ENCODE measurements around the gene TCEANC2.

Gene TCEANC2

GRCh38 chr1:54114955-54115354, 61.5 kb downstream of the TCEANC2 start:
- no peak for DNase-seq (ENCODE audit: low spot score)

- DNase-seq (ENCODE audit: low spot score): no peak
Measured at GRCh38 chr1:54115520-54115919, 62.1 kb downstream of the TCEANC2 start.

- no peak for DNase-seq (ENCODE audit: low spot score)
Measured at GRCh38 chr1:54117815-54118563, 64.6 kb downstream of the TCEANC2 start.

- DNase-seq (ENCODE audit: low spot score): no peak
Measured at GRCh38 chr1:54118704-54119103, 65.3 kb downstream of the TCEANC2 start.

GRCh38 chr1:54120018-54120697, 66.8 kb downstream of the TCEANC2 start:
- no peak for DNase-seq (ENCODE audit: low spot score)

GRCh38 chr1:54120698-54121481, 67.5 kb downstream of the TCEANC2 start:
- no peak for DNase-seq (ENCODE audit: low spot score)

GRCh38 chr1:54121482-54122134, 68.2 kb downstream of the TCEANC2 start:
- DNase-seq (ENCODE audit: low spot score): peak; percentile 56

- no peak for DNase-seq (ENCODE audit: low spot score)
Measured at GRCh38 chr1:54122135-54122751, 68.8 kb downstream of the TCEANC2 start.

- DNase-seq (ENCODE audit: low spot score): no peak
Measured at GRCh38 chr1:54122992-54123391, 69.6 kb downstream of the TCEANC2 start.

GRCh38 chr1:54124472-54124871, 71.1 kb downstream of the TCEANC2 start:
- no peak for DNase-seq (ENCODE audit: low spot score)

GRCh38 chr1:54124906-54125305, 71.5 kb downstream of the TCEANC2 start:
- no peak for DNase-seq (ENCODE audit: low spot score)

GRCh38 chr1:54125386-54126070, 72.1 kb downstream of the TCEANC2 start:
- no peak for DNase-seq (ENCODE audit: low spot score)

- DNase-seq (ENCODE audit: low spot score): no peak
Measured at GRCh38 chr1:54126271-54126815, 72.9 kb downstream of the TCEANC2 start.

- no peak for DNase-seq (ENCODE audit: low spot score)
Measured at GRCh38 chr1:54127594-54128300, 74.3 kb downstream of the TCEANC2 start.

- DNase-seq (ENCODE audit: low spot score): no peak
Measured at GRCh38 chr1:54129858-54130257, 76.5 kb downstream of the TCEANC2 start.

- no peak for DNase-seq (ENCODE audit: low spot score)
Measured at GRCh38 chr1:54131419-54131818, 78.0 kb downstream of the TCEANC2 start.

GRCh38 chr1:54132495-54132894, 79.1 kb downstream of the TCEANC2 start:
- DNase-seq (ENCODE audit: low spot score): no peak

- no peak for DNase-seq (ENCODE audit: low spot score)
Measured at GRCh38 chr1:54134295-54134694, 80.9 kb downstream of the TCEANC2 start.

- DNase-seq (ENCODE audit: low spot score): no peak
Measured at GRCh38 chr1:54135436-54136120, 82.2 kb downstream of the TCEANC2 start.

All from CD4-positive, alpha-beta T cell treated with Interleukin-2 at 100 ng/mL for 4 hours (primary cell).